WERI-Rb-1 (cell line): ENCODE measurements around the gene AGRN.
"Not testable (repeated sequence)": the region's sequence is repeated elsewhere in the genome, so short reads cannot be mapped to it uniquely, and the experiment has no call there.

Experiments
- DNase-seq: peaks from one replicate; pipeline ENCODE4 v3.0.0-alpha.2; 2020
- H3K27ac ChIP-seq: fragments of 250-450 bp; sonication (Bioruptor Pico); 2 replicates; pipeline ENCODE4 v1.5.1; 2020; ENCODE audit warnings: mild to moderate bottlenecking, moderate library complexity
- H3K27me3 ChIP-seq: fragments of 250-450 bp; sonication (Bioruptor Pico); 2 replicates; pipeline ENCODE4 v1.5.1; 2021; ENCODE audit warnings: mild to moderate bottlenecking, low read depth, moderate library complexity; ENCODE audit not compliant: insufficient read depth, severe bottlenecking
- H3K36me3 ChIP-seq: fragments of 250-450 bp; sonication (Bioruptor Pico); 2 replicates; pipeline ENCODE4 v1.5.1; 2020; ENCODE audit warnings: mild to moderate bottlenecking, moderate library complexity
- H3K4me3 ChIP-seq: 2 replicates; pipeline ENCODE4 v1.5.1; 2011; ENCODE audit warnings: low read depth, mild to moderate bottlenecking, control low read depth, low read length
- H3K9me3 ChIP-seq: fragments of 250-450 bp; sonication (Bioruptor Pico); 2 replicates; pipeline ENCODE4 v1.5.1; 2021; ENCODE audit warnings: mild to moderate bottlenecking, moderate library complexity; ENCODE audit not compliant: severe bottlenecking
- CTCF ChIP-seq: IDR thresholded peaks from 2 replicates; pipeline ENCODE4 v1.5.1; 2011; ENCODE audit warnings: low read depth, mild to moderate bottlenecking, control low read depth, inconsistent platforms, low read length

AGRN gene

GRCh38 chr1:985126-985525, 34.8 kb upstream of the AGRN start:
- H3K9me3 ChIP-seq, result no peaks in the 10 kb centered on the region
- no peak for DNase-seq
- H3K27ac ChIP-seq, result no peak overlapping the region
- H3K27me3 ChIP-seq, result no peaks in the 10 kb centered on the region
- H3K4me3 ChIP-seq, result no peak overlapping the region
- H3K36me3 ChIP-seq, result no peaks in the 10 kb centered on the region
- TF ChIP-seq CTCF, result no peak

DNA sequence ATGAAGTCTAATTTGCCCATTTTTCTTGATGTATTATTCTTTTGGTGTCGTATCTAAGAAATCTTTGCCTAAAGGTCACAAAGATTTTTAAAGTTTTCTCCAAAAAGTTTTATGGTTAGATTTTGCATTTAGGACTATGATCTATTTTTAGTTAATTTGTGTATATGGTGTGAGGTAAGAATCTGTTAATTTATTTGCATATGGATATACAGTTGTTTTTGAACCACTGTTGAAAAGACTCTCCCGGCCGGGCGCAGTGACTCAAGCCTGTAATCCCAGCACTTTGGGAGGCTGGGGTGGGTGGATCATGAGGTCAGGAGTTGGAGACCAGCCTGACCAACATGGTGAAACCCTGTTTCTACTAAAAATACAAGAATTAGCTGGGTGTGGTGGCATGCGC, 31.9 kb upstream of the AGRN start:
- not testable (repeated sequence) for H3K27ac ChIP-seq, H3K27me3 ChIP-seq, DNase-seq, H3K36me3 ChIP-seq, H3K4me3 ChIP-seq, H3K9me3 ChIP-seq

DNA sequence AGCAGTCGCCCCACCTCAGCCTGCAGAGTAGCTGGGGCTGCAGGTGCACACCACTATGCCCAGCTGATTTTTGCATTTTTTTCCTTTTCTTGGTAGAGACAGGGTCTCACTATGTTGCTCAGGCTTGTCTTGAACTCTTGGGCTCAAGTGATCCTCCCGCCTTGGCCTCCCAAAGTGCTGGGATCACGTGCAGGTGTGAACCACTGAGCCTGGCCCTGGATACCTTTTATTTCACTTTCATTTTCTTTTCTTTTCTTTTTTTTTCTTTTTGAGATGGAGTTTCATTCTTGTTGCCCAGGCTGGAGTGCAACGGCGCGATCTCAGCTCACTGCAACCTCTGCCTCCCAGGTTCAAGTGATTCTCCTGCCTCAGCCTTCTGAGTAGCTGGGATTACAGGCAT, 28.6 kb upstream of the AGRN start:
- H3K36me3 ChIP-seq, H3K27me3 ChIP-seq, DNase-seq, H3K9me3 ChIP-seq, H3K27ac ChIP-seq, H3K4me3 ChIP-seq: not testable (repeated sequence)

DNA sequence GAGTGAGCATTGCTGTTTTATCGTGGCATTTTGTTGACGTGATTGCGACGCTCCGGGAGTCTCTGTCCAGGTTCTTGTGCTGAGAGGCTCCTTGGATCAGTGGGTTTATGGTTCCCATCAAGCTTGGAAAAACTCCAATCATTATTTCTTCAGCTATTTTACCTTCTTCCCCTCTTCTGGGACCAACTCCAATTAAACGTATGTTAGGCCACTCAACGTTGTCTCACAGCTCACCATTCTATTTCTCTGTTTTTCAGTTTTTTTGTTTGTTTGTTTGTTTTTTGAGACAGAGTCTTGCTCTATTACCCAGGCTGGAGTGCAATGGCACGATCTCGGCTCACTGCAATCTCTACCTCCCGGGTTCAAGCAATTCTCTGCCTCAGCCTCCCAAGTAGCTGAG, 28.0 kb upstream of the AGRN start:
- Histone ChIP-seq H3K4me3 (no peak overlapping the region), H3K9me3 (peaks cover 3% of the 10 kb centered on the region), H3K36me3 (no peaks in the 10 kb centered on the region), H3K27ac (no peak overlapping the region), H3K27me3 (no peaks in the 10 kb centered on the region)
- no peak for DNase-seq
- no peak for TF ChIP-seq CTCF

DNA sequence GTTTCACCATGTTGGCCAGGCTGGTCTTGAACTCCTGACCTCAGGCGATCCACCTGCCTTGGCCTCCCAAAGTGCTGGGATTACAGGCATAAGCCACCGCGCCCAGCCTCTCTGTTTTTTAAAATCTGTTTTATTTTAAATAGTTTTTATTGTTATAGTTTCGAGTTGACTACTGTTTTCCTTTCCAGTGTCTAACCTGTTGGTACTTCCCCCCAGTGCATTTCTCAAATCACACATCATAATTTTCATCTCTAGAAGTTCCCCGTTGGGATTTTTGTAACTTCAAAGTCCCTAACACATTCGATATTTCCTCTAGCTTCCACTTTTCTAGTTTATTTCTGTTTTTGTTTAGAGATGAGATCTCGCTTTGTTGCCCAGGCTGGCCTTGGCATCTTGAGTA, 27.6 kb upstream of the AGRN start:
- no peak overlapping the region for H3K27ac ChIP-seq
- peaks cover 1% of the 10 kb centered on the region for H3K36me3 ChIP-seq
- no peak for TF ChIP-seq CTCF
- no peak for DNase-seq
- no peaks in the 10 kb centered on the region for H3K27me3 ChIP-seq
- H3K9me3 ChIP-seq, result peaks cover 3% of the 10 kb centered on the region
- H3K4me3 ChIP-seq, result no peak overlapping the region

- Histone ChIP-seq H3K9me3 (peaks cover 3% of the 10 kb centered on the region), H3K27ac (no peak overlapping the region), H3K27me3 (no peaks in the 10 kb centered on the region), H3K36me3 (peaks cover 12% of the 10 kb centered on the region), H3K4me3 (no peak overlapping the region)
- no peak for TF ChIP-seq CTCF
- peak; percentile 7 for DNase-seq
These were observed 26.4 kb upstream of the AGRN start for GRCh38 chr1:993379-993995.

- peaks cover 12% of the 10 kb centered on the region for H3K36me3 ChIP-seq
- not testable (repeated sequence) for H3K9me3 ChIP-seq, H3K27ac ChIP-seq, H3K4me3 ChIP-seq, DNase-seq, H3K27me3 ChIP-seq
These were observed 25.4 kb upstream of the AGRN start for GRCh38 chr1:994546-994945.
